SK-N-SH (cell line): Measurements from ENCODE around the gene MAP4K3. TPM values are rescaled to one million over a fixed set of nuclear protein-coding genes. Genes with fewer than 3 reads are reported as not detected.

ENCODE experiments used
- CTCF ChIA-PET: fragments of 300-600, 350-600 bp; formaldehyde crosslinking; extraction: SDS; loops from one replicate; lab custom pipeline; 2021; lab: Yijun Ruan, JAX
- POLR2A ChIA-PET: fragments of 350-600 bp; sonication (Branson Sonifier 250); formaldehyde crosslinking; extraction: SDS; loops from one replicate; lab custom pipeline; 2020; ENCODE audit warnings: antibody characterized with exemption, inconsistent platforms; lab: Yijun Ruan, JAX
- DNase-seq: peaks from one replicate; pipeline ENCODE4 v3.0.0; 2012
- H2AFZ ChIP-seq: fragments of 200-600 bp; sonication (generic); 2 replicates; pipeline ENCODE4 v1.8.1; 2016; ENCODE audit warnings: antibody characterized with exemption, mild to moderate bottlenecking, low read depth
- H3F3A ChIP-seq: fragments of 200-600 bp; sonication (generic); replicated peaks from 2 replicates; pipeline ENCODE3; 2016; ENCODE audit warnings: antibody characterized with exemption, mild to moderate bottlenecking; ENCODE audit not compliant: insufficient read depth
- H3K27ac ChIP-seq, 2 experiments: fragments of 200-500 bp in 1 of 2; fragments of 200-600 bp in 1 of 2; sonication (Bioruptor generic) in 1 of 2; sonication (generic), shearing (Covaris generic) in 1 of 2; 2 replicates each; pipeline versions ENCODE4 v1.5.1 to v1.6.1; 2014 to 2016; ENCODE audit warnings: low read depth in 2 of 2, inconsistent platforms in 1 of 2, low read length in 1 of 2, mild to moderate bottlenecking in 1 of 2, mixed read lengths in 1 of 2
- H3K27me3 ChIP-seq: fragments of 200-600 bp; sonication (generic), shearing (Covaris generic); 2 replicates; pipeline ENCODE4 v1.6.1; 2016; ENCODE audit warnings: mixed run types; ENCODE audit not compliant: insufficient read depth
- H3K36me3 ChIP-seq, 2 experiments: fragments of 200-500 bp in 1 of 2; fragments of 200-600 bp in 1 of 2; sonication (Bioruptor generic) in 1 of 2; sonication (generic) in 1 of 2; replicated peaks in 1 of 2; 2 replicates each; pipeline versions ENCODE3 to v1.5.1; 2014 to 2016; ENCODE audit warnings: low read length in 1 of 2, mild to moderate bottlenecking in 1 of 2; ENCODE audit not compliant: insufficient read depth in 2 of 2, control insufficient read depth in 1 of 2
- H3K4me1 ChIP-seq, 2 experiments: fragments of 200-500 bp in 1 of 2; fragments of 200-600 bp in 1 of 2; sonication (Bioruptor generic) in 1 of 2; sonication (generic), shearing (Covaris generic) in 1 of 2; 2 replicates each; pipeline versions ENCODE4 v1.5.1 to v1.6.1; 2014 to 2016; ENCODE audit warnings: low read depth in 1 of 2, low read length in 1 of 2, mixed run types in 1 of 2; ENCODE audit not compliant: insufficient read depth in 2 of 2, control insufficient read depth in 1 of 2
- H3K4me2 ChIP-seq: fragments of 200-600 bp; sonication (generic), shearing (Covaris generic); 2 replicates; pipeline ENCODE4 v1.6.1; 2017; ENCODE audit warnings: mixed run types
- H3K4me3 ChIP-seq, 2 experiments: fragments of 200-500 bp in 1 of 2; fragments of 200-600 bp in 1 of 2; sonication (Bioruptor generic) in 1 of 2; sonication (generic), shearing (Covaris generic) in 1 of 2; 2 replicates each; pipeline versions ENCODE4 v1.5.1 to v1.8.1; 2014 to 2016; ENCODE audit warnings: low read depth in 2 of 2, inconsistent platforms in 1 of 2, low read length in 1 of 2, mild to moderate bottlenecking in 1 of 2, mixed read lengths in 1 of 2, moderate library complexity in 1 of 2
- H3K79me2 ChIP-seq: fragments of 200-600 bp; sonication (generic); 2 replicates; pipeline ENCODE4 v1.8.1; 2017; ENCODE audit warnings: mild to moderate bottlenecking; ENCODE audit not compliant: insufficient read depth
- H3K9ac ChIP-seq: fragments of 200-600 bp; sonication (generic); 2 replicates; pipeline ENCODE4 v1.6.1; 2017; ENCODE audit warnings: mixed run types
- H3K9me2 ChIP-seq: fragments of 200-600 bp; sonication (generic); 2 replicates; pipeline ENCODE4 v1.6.1; 2017; ENCODE audit warnings: mixed run types
- H3K9me3 ChIP-seq: fragments of 200-600 bp; sonication (generic); 2 replicates; pipeline ENCODE4 v1.6.1; 2017; ENCODE audit warnings: mixed run types, mild to moderate bottlenecking, moderate library complexity
- H4K20me1 ChIP-seq: fragments of 200-600 bp; sonication (generic); 2 replicates; pipeline ENCODE4 v1.6.1; 2017; ENCODE audit warnings: mild to moderate bottlenecking, mixed run types; ENCODE audit not compliant: insufficient read depth
- CHD2 ChIP-seq: fragments of 150-350 bp; IDR thresholded peaks from 2 replicates; pipeline ENCODE4 v1.6.1; 2018; ENCODE audit warnings: low read length; ENCODE audit not compliant: partially characterized antibody
- CTCF ChIP-seq: fragments of 200-600 bp; sonication (generic); IDR thresholded peaks from 2 replicates; pipeline ENCODE4 v1.6.1; 2017; ENCODE audit warnings: antibody characterized with exemption, mild to moderate bottlenecking, moderate library complexity
- NRF1 ChIP-seq: IDR thresholded peaks from 2 replicates; pipeline ENCODE4 v1.6.1; 2012; ENCODE audit warnings: low read depth, mild to moderate bottlenecking, low read length
- POLR2AphosphoS5 ChIP-seq: IDR thresholded peaks from 2 replicates; pipeline ENCODE4 v1.6.1; 2012; ENCODE audit warnings: low read depth, low read length
- RAD21 ChIP-seq: IDR thresholded peaks from 2 replicates; pipeline ENCODE4 v1.6.1; 2012; ENCODE audit warnings: mild to moderate bottlenecking, low read length
- RCOR1 ChIP-seq: fragments of 150-350 bp; IDR thresholded peaks from 2 replicates; pipeline ENCODE4 v1.6.1; 2017; ENCODE audit warnings: antibody characterized with exemption, low read length
- RFX5 ChIP-seq: IDR thresholded peaks from 2 replicates; pipeline ENCODE4 v1.6.1; 2012; ENCODE audit warnings: mild to moderate bottlenecking, improper control_type of control experiment, low read length
- TAF1 ChIP-seq: IDR thresholded peaks from 2 replicates; pipeline ENCODE4 v1.6.1; 2012; ENCODE audit warnings: low read depth, mild to moderate bottlenecking, low read length, moderate library complexity, borderline replicate concordance
- TCF12 ChIP-seq: IDR thresholded peaks from 2 replicates; pipeline ENCODE4 v1.4.0; 2012
- TEAD4 ChIP-seq: IDR thresholded peaks from 2 replicates; pipeline ENCODE4 v1.4.0; 2012; ENCODE audit warnings: mild to moderate bottlenecking, borderline replicate concordance; ENCODE audit not compliant: insufficient read depth
- ZBTB33 ChIP-seq: IDR thresholded peaks from 2 replicates; pipeline ENCODE4 v1.4.0; 2012; ENCODE audit warnings: low read depth, borderline replicate concordance
- WGBS: methylation state at CpG from one replicate; pipeline ENCODE4 v1.1.6; 2017; ENCODE audit warnings: low lambda C conversion rate; 5-methylcytosine and 5-hydroxymethylcytosine counted together
- polyA plus RNA-seq, 3 experiments: library from polyadenylated mRNA; depleted of rRNA; stranded (reverse); fragments of >200 nt; gene quantifications; 2 replicates each; pipeline ENCODE4 v1.2.3, GENCODE V29; 2012

The MAP4K3 gene
- polyA plus RNA-seq, 1 of the 3 experiments (the other 2 are of a cell fraction) = 8.8 TPM

- Histone ChIP-seq H4K20me1 (no peaks in the 10 kb centered on the region), H3K79me2 (no peaks in the 10 kb centered on the region), H3K9me3 (no peaks in the 10 kb centered on the region), H2AFZ (no peak overlapping the region), H3K27ac (no peak overlapping the region), H3K4me1 (no peaks in the 10 kb centered on the region), H3K4me3 (no peak overlapping the region), H3K27me3 (no peaks in the 10 kb centered on the region), H3K9ac (no peak overlapping the region), H3F3A (no peaks in the 10 kb centered on the region), H3K4me2 (no peak overlapping the region), H3K36me3 (no peaks in the 10 kb centered on the region)
- no peak for DNase-seq
- WGBS = 89% methylated on average over 3 of the region's 3 CpGs
- POLR2A ChIA-PET = no interaction called here
- CTCF ChIA-PET = no interaction called here
- no peak for TF ChIP-seq CHD2
- TF ChIP-seq, all 33 proteins: peak for 0
- H3K9me2 ChIP-seq = no peaks in the 10 kb centered on the region
Measured at GRCh38 chr2:39448169-39448502, 11.1 kb upstream of the MAP4K3 start.

- H3K4me1 ChIP-seq = no peaks in the 10 kb centered on the region
- H2AFZ ChIP-seq = no peak overlapping the region
- no peaks in the 10 kb centered on the region for H3K9me2 ChIP-seq
- H3K79me2 ChIP-seq = no peaks in the 10 kb centered on the region
- ChIA-PET CTCF (interaction anchor here (0.9 kb wide), 2 partner anchors 11 to 15 kb away, joined by 3 to 4 read pairs; partner anchors contain the start of gene MAP4K3), POLR2A (no interaction called here)
- no peak overlapping the region for H3K9ac ChIP-seq
- H3F3A ChIP-seq = no peaks in the 10 kb centered on the region
- H3K9me3 ChIP-seq = no peaks in the 10 kb centered on the region
- 97% methylated on average over 6 of the region's 6 CpGs for WGBS
- H4K20me1 ChIP-seq = no peaks in the 10 kb centered on the region
- H3K36me3 ChIP-seq = no peaks in the 10 kb centered on the region
- no peaks in the 10 kb centered on the region for H3K27me3 ChIP-seq
- no peak overlapping the region for H3K4me3 ChIP-seq
- H3K27ac ChIP-seq = no peak overlapping the region
- no peak overlapping the region for H3K4me2 ChIP-seq
- TF ChIP-seq TAF1 = no peak
- TF ChIP-seq CHD2 = no peak
- no peak for TF ChIP-seq RFX5
- no peak for DNase-seq
Measured at GRCh38 chr2:39447266-39448168, 10.4 kb upstream of the MAP4K3 start.

GRCh38 chr2:39445934-39446333 lies 8.8 kb upstream of the MAP4K3 start:
- Histone ChIP-seq H3K27ac (no peak overlapping the region), H3K4me3 (no peak overlapping the region), H3F3A (no peaks in the 10 kb centered on the region), H3K27me3 (no peaks in the 10 kb centered on the region), H3K4me2 (no peak overlapping the region), H4K20me1 (no peaks in the 10 kb centered on the region), H3K9ac (no peak overlapping the region), H2AFZ (no peak overlapping the region), H3K9me2 (no peaks in the 10 kb centered on the region), H3K4me1 (no peaks in the 10 kb centered on the region), H3K79me2 (no peaks in the 10 kb centered on the region), H3K36me3 (no peaks in the 10 kb centered on the region), H3K9me3 (no peaks in the 10 kb centered on the region)
- no peak for TF ChIP-seq RAD21
- no peak for DNase-seq
- 96% methylated on average over 3 of the region's 3 CpGs for WGBS
- CTCF ChIA-PET = no interaction called here
- POLR2A ChIA-PET = no interaction called here

GRCh38 chr2:39443009-39443408 lies 5.9 kb upstream of the MAP4K3 start:
- Histone ChIP-seq H3K79me2 (peaks cover 7% of the 10 kb centered on the region; the same call in 1 of the 2 replicates), H3K4me3 (no peak overlapping the region), H3K27me3 (no peaks in the 10 kb centered on the region), H2AFZ (no peak overlapping the region), H4K20me1 (no peaks in the 10 kb centered on the region), H3K4me1 (peaks cover 3 to 11% of the 10 kb centered on the region in 2 experiments), H3K36me3 (no peaks in the 10 kb centered on the region), H3K27ac (no peak overlapping the region), H3F3A (peaks cover 9% of the 10 kb centered on the region), H3K4me2 (no peak overlapping the region), H3K9me2 (no peaks in the 10 kb centered on the region), H3K9ac (no peak overlapping the region), H3K9me3 (no peaks in the 10 kb centered on the region)
- TF ChIP-seq TCF12 (no peak), RFX5 (no peak), RCOR1 (no peak), ZBTB33 (no peak), POLR2AphosphoS5 (no peak), CTCF (no peak), NRF1 (no peak), TAF1 (no peak), TEAD4 (no peak)
- DNase-seq = no peak
- CTCF ChIA-PET = interaction anchor here (1.6 kb wide), 1 partner anchor 63 kb away, joined by 3 read pairs; no protein-coding TSS in a partner anchor
- POLR2A ChIA-PET = no interaction called here
- 94% methylated on average over 1 of the region's 1 CpG for WGBS
